Type B pancreatic cell (in vitro differentiated cells): ENCODE results near the gene PTGIS. TPM values are rescaled to one million over a fixed set of nuclear protein-coding genes. Genes with fewer than 3 reads are reported as not detected.
A peak's percentile ranks its signal among the peaks of the same experiment; 100 is the strongest.

Source experiments
- DNase-seq: peaks from one replicate; pipeline ENCODE4 v3.0.0; 2021; ENCODE audit warnings: mixed read lengths; ENCODE audit not compliant: unreplicated experiment; ENCODE audit errors: extremely low spot score
- H3K27ac Mint-ChIP-seq: 2 replicates; pipeline ENCODE4 v1.8.0; 2021; ENCODE audit warnings: mild to moderate bottlenecking, mixed read lengths
- H3K27me3 Mint-ChIP-seq: 2 replicates; pipeline ENCODE4 v1.8.0; 2021; ENCODE audit warnings: mixed read lengths
- H3K36me3 Mint-ChIP-seq: 2 replicates; pipeline ENCODE4 v1.8.0; 2021; ENCODE audit warnings: mixed read lengths
- H3K4me1 Mint-ChIP-seq: one replicate; pipeline ENCODE4 v1.8.0; 2021; ENCODE audit warnings: mixed read lengths; ENCODE audit not compliant: unreplicated experiment
- H3K4me3 Mint-ChIP-seq: 2 replicates; pipeline ENCODE4 v1.8.0; 2021; ENCODE audit warnings: mild to moderate bottlenecking, mixed read lengths
- H3K9me3 Mint-ChIP-seq: 2 replicates; pipeline ENCODE4 v1.8.0; 2021; ENCODE audit warnings: mixed read lengths
- CTCF ChIP-seq: fragments of 200-600 bp; sonication (generic); conservative IDR thresholded peaks from 2 replicates; pipeline ENCODE4 v1.5.0; 2021; ENCODE audit warnings: antibody characterized with exemption, mild to moderate bottlenecking
- total RNA-seq: library from RNA; stranded (reverse); gene quantifications from 2 replicates; pipeline ENCODE4 v1.2.1, GENCODE V29; 2021; ENCODE audit warnings: low replicate concordance

PTGIS gene
- total RNA-seq, 1 donor from 2014 or later: 33.3 TPM

DNA sequence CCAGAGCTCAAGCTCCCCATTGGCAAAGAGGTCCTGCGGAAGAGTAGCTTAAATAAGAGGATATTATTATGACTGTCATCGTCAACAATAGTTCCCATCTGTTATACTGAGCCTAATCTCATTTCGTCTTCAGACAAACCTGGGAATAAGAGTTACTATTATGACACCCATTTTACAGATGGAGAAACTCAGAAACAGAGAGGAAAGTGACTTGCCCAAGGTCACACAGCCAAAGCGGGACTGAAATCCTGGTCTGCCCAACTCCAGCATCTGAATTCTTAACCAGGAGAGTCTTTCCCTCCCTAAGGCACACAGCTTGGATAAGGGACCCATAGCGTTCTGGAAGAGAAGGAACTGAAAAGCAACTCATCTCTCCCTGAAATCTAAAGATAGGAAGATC is 23.4 kb downstream of the PTGIS start:
- Mint-ChIP-seq H3K27ac (no peak overlapping the region), H3K4me1 (peaks cover 14% of the 10 kb centered on the region), H3K4me3 (no peak overlapping the region), H3K9me3 (no peaks in the 10 kb centered on the region), H3K36me3 (peaks cover 12% of the 10 kb centered on the region), H3K27me3 (no peaks in the 10 kb centered on the region)
- no peak for TF ChIP-seq CTCF
- DNase-seq: no peak

- TF ChIP-seq CTCF: no peak
- Mint-ChIP-seq H3K36me3 (peaks cover 12% of the 10 kb centered on the region), H3K4me3 (no peak overlapping the region), H3K27me3 (no peaks in the 10 kb centered on the region), H3K9me3 (no peaks in the 10 kb centered on the region), H3K27ac (no peak overlapping the region), H3K4me1 (peaks cover 14% of the 10 kb centered on the region)
- DNase-seq: no peak
Measured at GRCh38 chr20:49543858-49544437, 24.0 kb downstream of the PTGIS start.

GRCh38 chr20:49543071-49543857 is 24.7 kb downstream of the PTGIS start:
- Mint-ChIP-seq H3K4me1 (peaks cover 14% of the 10 kb centered on the region), H3K9me3 (no peaks in the 10 kb centered on the region), H3K4me3 (no peak overlapping the region), H3K36me3 (peaks cover 12% of the 10 kb centered on the region), H3K27me3 (no peaks in the 10 kb centered on the region), H3K27ac (no peak overlapping the region)
- no peak for TF ChIP-seq CTCF
- DNase-seq: no peak

DNA sequence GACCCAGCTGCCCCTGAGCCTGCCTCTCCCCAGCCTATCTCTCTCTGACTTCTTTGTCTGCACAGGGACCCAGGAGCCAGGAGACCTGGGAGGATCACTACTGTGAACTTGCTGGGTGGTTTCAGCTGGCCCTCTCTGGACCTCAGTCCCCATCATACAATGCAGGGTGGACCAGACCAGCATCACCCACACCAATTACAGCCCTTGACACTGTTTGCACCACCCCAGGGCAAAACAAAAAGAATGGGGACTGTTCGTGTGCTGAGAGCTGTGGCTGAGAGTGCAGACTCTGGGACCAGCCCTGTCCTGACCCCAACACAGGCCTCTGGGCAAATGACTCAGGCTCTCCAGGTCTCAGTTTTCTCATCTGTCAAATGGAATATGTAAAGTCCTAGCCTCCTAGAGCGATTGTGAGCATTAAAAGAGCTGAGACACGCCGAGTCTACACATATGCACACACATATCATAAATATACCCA is 25.4 kb downstream of the PTGIS start:
- H3K9me3 Mint-ChIP-seq: no peaks in the 10 kb centered on the region
- TF ChIP-seq CTCF: no peak

DNA sequence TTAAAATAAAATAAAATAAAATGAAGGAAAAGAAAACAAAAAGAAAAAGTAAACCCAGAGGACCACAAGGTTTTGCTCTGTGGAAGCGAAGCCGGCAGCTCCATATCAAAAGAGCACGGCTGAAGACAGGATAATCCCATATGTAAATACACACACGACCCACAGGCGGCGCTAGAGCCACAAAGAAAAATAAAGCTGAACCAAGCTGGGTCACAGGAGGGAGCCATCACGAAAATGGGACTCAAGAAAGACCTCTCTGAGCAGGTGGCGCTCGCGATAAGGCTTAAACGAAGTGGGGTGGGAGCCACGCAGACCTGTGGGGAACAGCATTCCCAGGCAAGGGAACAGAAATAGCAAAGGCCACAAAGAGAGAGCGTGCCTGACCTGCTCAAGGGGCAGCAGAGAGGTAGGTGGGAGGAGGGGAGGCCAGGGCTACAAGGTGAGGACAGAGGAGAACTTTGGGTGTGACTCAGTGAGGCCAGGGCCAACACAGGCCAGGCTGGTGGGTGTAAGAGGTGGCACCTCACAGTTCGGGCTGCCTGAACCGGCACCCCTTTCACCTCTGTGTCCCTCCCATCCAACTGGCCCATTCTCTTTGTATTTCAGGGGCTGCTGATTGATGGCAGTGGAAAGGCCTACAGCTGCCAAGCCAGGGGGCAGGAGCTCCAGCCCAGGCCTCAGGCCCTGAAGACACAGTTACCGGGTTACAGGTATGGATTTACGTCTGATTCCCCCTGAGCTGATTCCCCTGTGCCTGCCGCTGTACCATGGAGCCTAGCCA is 26.0 kb downstream of the PTGIS start:
- H3K27ac Mint-ChIP-seq: no peak overlapping the region
- DNase-seq: no peak
- peak; percentile 91 for TF ChIP-seq CTCF
- H3K4me1 Mint-ChIP-seq: peaks cover 14% of the 10 kb centered on the region
- H3K36me3 Mint-ChIP-seq: peaks cover 15% of the 10 kb centered on the region
- H3K4me3 Mint-ChIP-seq: no peak overlapping the region
- no peaks in the 10 kb centered on the region for H3K9me3 Mint-ChIP-seq
- H3K27me3 Mint-ChIP-seq: no peaks in the 10 kb centered on the region

More for the DNA sequence above, 25.4 kb downstream of the PTGIS start:
- Mint-ChIP-seq H3K4me1 (peaks cover 14% of the 10 kb centered on the region), H3K27me3 (no peaks in the 10 kb centered on the region), H3K27ac (no peak overlapping the region), H3K36me3 (peaks cover 12% of the 10 kb centered on the region), H3K4me3 (no peak overlapping the region)
- DNase-seq: no peak
